ENCODE results near the gene PTPA. TPM values are rescaled to one million over a fixed set of nuclear protein-coding genes. Genes with fewer than 3 reads are reported as not detected.

The PTPA gene
- total RNA-seq, 1 donor, result 136 TPM

- H3K4me3 ChIP-seq (ENCODE audit: low read depth, low read length), result no peak overlapping the region
- no peak for TF ChIP-seq CTCF (IDR thresholded peaks at IDR 0.05; ENCODE audit: insufficient read depth, low read depth, low read length)
- no peak for DNase-seq (ENCODE audit: low read depth)
Measured at GRCh38 chr9:129148463-129149204, 37.4 kb downstream of the PTPA start.

GRCh38 chr9:129149442-129149841 lies 38.2 kb downstream of the PTPA start:
- H3K4me3 ChIP-seq (ENCODE audit: low read depth, low read length), result no peak overlapping the region
- TF ChIP-seq CTCF (IDR thresholded peaks at IDR 0.05; ENCODE audit: insufficient read depth, low read depth, low read length), result no peak
- no peak for DNase-seq (ENCODE audit: low read depth)

- no peak overlapping the region for H3K4me3 ChIP-seq (ENCODE audit: low read depth, low read length)
- no peak for TF ChIP-seq CTCF (IDR thresholded peaks at IDR 0.05; ENCODE audit: insufficient read depth, low read depth, low read length)
- no peak for DNase-seq (ENCODE audit: low read depth)
Measured at GRCh38 chr9:129150122-129150521, 38.9 kb downstream of the PTPA start.

GRCh38 chr9:129150672-129151211 lies 39.5 kb downstream of the PTPA start:
- no peak overlapping the region for H3K4me3 ChIP-seq (ENCODE audit: low read depth, low read length)
- TF ChIP-seq CTCF (IDR thresholded peaks at IDR 0.05; ENCODE audit: insufficient read depth, low read depth, low read length), result no peak
- no peak for DNase-seq (ENCODE audit: low read depth)

- no peak for TF ChIP-seq CTCF (IDR thresholded peaks at IDR 0.05; ENCODE audit: insufficient read depth, low read depth, low read length)
- H3K4me3 ChIP-seq (ENCODE audit: low read depth, low read length), result no peak overlapping the region
- DNase-seq (ENCODE audit: low read depth), result no peak
Measured at GRCh38 chr9:129151469-129151868, 40.3 kb downstream of the PTPA start.

GRCh38 chr9:129154866-129155477 lies 43.8 kb downstream of the PTPA start:
- H3K4me3 ChIP-seq (ENCODE audit: low read depth, low read length), result no peak overlapping the region
- TF ChIP-seq CTCF (IDR thresholded peaks at IDR 0.05; ENCODE audit: insufficient read depth, low read depth, low read length), result no peak
- no peak for DNase-seq (ENCODE audit: low read depth)

Measured in fibroblast of villous mesenchyme (primary cell).